A549 (cell line): ENCODE results near the gene GGT5. TPM values are rescaled to one million over a fixed set of nuclear protein-coding genes. Genes with fewer than 3 reads are reported as not detected.
A peak's percentile ranks its signal among the peaks of the same experiment; 100 is the strongest.
"Not testable (repeated sequence)": the region's sequence is repeated elsewhere in the genome, so short reads cannot be mapped to it uniquely, and the experiment has no call there.

Source experiments
- ATAC-seq, 2 experiments: fragments of 200-7000 bp in 1 of 2; fragments of >200 bp in 1 of 2; cut with Nextera tagmentation in 1 of 2; cut with Tn5 transposase in 1 of 2; 3 replicates each; pipeline versions ENCODE4 v1.8.0 to v1.9.1; 2018 to 2020; ENCODE audit warnings: mild to moderate bottlenecking in 1 of 2, moderate library complexity in 1 of 2
- CTCF ChIA-PET: fragments of 300-600 bp; sonication (Branson Sonifier 250); formaldehyde crosslinking; extraction: SDS; loops from one replicate; lab custom pipeline; 2021; ENCODE audit warnings: antibody characterized with exemption, inconsistent platforms; lab: Yijun Ruan, JAX
- POLR2A ChIA-PET: fragments of 350-600 bp; formaldehyde crosslinking; extraction: SDS; loops from one replicate; lab custom pipeline; 2021; ENCODE audit warnings: antibody characterized with exemption, inconsistent platforms; lab: Yijun Ruan, JAX
- DNase-seq, 2 experiments: peaks; one replicate each; pipeline versions ENCODE4 v3.0.0 to v3.0.0-alpha.2; 2011 to 2016; ENCODE audit warnings: low read depth in 1 of 2, low spot score in 1 of 2
- FAIRE-seq: peaks from 2 replicates; lab custom pipeline; 2011; peaks lifted over from hg19 to GRCh38; lab: Jason Lieb, UNC
- H3K27ac ChIP-seq, 2 experiments: fragments of >200 bp; sonication (Bioruptor Twin); formaldehyde crosslinking; 3 replicates each; pipeline ENCODE4 v1.5.1; 2016 to 2017
- H3K4me1 ChIP-seq: fragments of >200 bp; sonication (Bioruptor Twin); formaldehyde crosslinking; 3 replicates; pipeline ENCODE4 v1.6.1; 2016
- H3K4me2 ChIP-seq: fragments of >200 bp; sonication (Bioruptor Twin); formaldehyde crosslinking; 3 replicates; pipeline ENCODE4 v1.6.1; 2016
- H3K4me3 ChIP-seq: fragments of >200 bp; sonication (Bioruptor Twin); formaldehyde crosslinking; 3 replicates; pipeline ENCODE4 v1.5.1; 2016
- H3K9me3 ChIP-seq: fragments of >200 bp; sonication (Bioruptor Twin); formaldehyde crosslinking; 3 replicates; pipeline ENCODE4 v1.6.1; 2016
- CBX2 ChIP-seq: fragments of 200-600 bp; sonication (generic); IDR thresholded peaks from 2 replicates; pipeline ENCODE4 v1.6.1; 2016; ENCODE audit warnings: low read depth, mild to moderate bottlenecking, borderline replicate concordance
- CHD2 ChIP-seq: fragments of 150-350 bp; IDR thresholded peaks from 2 replicates; pipeline ENCODE4 v1.6.1; 2014; ENCODE audit warnings: low read length; ENCODE audit not compliant: partially characterized antibody
- E2F6 ChIP-seq: IDR thresholded peaks from 2 replicates; pipeline ENCODE4 v1.6.1; 2012; ENCODE audit warnings: low read depth, borderline replicate concordance
- EP300 ChIP-seq, 2 experiments: fragments of >200 bp; sonication (Bioruptor Twin); formaldehyde crosslinking; IDR thresholded peaks; 2 replicates in 1 of 2; 3 replicates in 1 of 2; pipeline ENCODE4 v1.6.1; 2016 to 2017
- FOXS1 ChIP-seq: fragments of 250-450 bp; sonication (Bioruptor Pico); IDR thresholded peaks from 2 replicates; pipeline ENCODE4 v1.5.0; 2020; ENCODE audit warnings: mild to moderate bottlenecking, moderate library complexity
- HMGXB4 ChIP-seq: fragments of 250-450 bp; sonication (Bioruptor Pico); IDR thresholded peaks from 2 replicates; pipeline ENCODE4 v1.5.0; 2021; ENCODE audit warnings: mild to moderate bottlenecking, moderate library complexity, borderline replicate concordance
- HOXB13 ChIP-seq: fragments of 250-450 bp; sonication (Bioruptor Pico); IDR thresholded peaks from 2 replicates; pipeline ENCODE4 v1.5.0; 2020; ENCODE audit warnings: low read depth, mild to moderate bottlenecking, moderate library complexity
- NR3C1 ChIP-seq: fragments of >200 bp; sonication (Bioruptor Twin); formaldehyde crosslinking; IDR thresholded peaks from 3 replicates; pipeline ENCODE4 v1.6.1; 2017
- TFCP2L1 ChIP-seq: fragments of 250-450 bp; sonication (Bioruptor Pico); IDR thresholded peaks from 2 replicates; pipeline ENCODE4 v1.5.0; 2021; ENCODE audit warnings: mild to moderate bottlenecking
- TP53 ChIP-seq: fragments of 250-450 bp; sonication (Bioruptor Pico); IDR thresholded peaks from 2 replicates; pipeline ENCODE4 v1.5.0; 2021; ENCODE audit warnings: mild to moderate bottlenecking, moderate library complexity
- ZNF302 ChIP-seq: fragments of 250-450 bp; sonication (Bioruptor Pico); IDR thresholded peaks from 2 replicates; pipeline ENCODE4 v1.9.0; 2021; ENCODE audit warnings: inconsistent platforms, mild to moderate bottlenecking, moderate library complexity
- WGBS: methylation state at CpG from one replicate; pipeline ENCODE4 v1.1.6; 2017; ENCODE audit errors: missing lambda C conversion rate; 5-methylcytosine and 5-hydroxymethylcytosine counted together
- polyA plus RNA-seq, 4 experiments: library from polyadenylated mRNA; depleted of rRNA in 3 of 4; stranded (reverse); fragments of >200 nt; fragmentation: RNase III in 1 of 4; extraction: RNeasy Plus Mini Kit Qiagen cat#74134 plus additional on column Dnase treatment in 1 of 4; gene quantifications; 2 replicates in 3 of 4; 3 replicates in 1 of 4; pipeline ENCODE4 v1.2.3, GENCODE V29; 2011 to 2017

GGT5 gene
- polyA plus RNA-seq, 2 of the 4 experiments (the other 2 are of a cell fraction) = 2.5 to 3.1 TPM

- Histone ChIP-seq H3K9me3 (no peaks in the 10 kb centered on the region), H3K4me2 (peak overlapping the region; percentile 40), H3K4me3 (no peak overlapping the region), H3K27ac (peak overlapping the region; percentile 82 to 100), H3K4me1 (peaks cover 48% of the 10 kb centered on the region)
- POLR2A ChIA-PET = interaction anchor here (0.9 to 1.0 kb wide), 2 partner anchors 40 to 57 kb away, joined by 3 to 6 read pairs; no protein-coding TSS in a partner anchor
- 46% methylated on average over 3 of the region's 6 CpGs for WGBS
- CTCF ChIA-PET = interaction anchor here (0.6 to 2.5 kb wide), 26 partner anchors 10 to 193 kb away, joined by 3 to 61 read pairs (median 4); partner anchors contain the start of gene SUSD2
- FAIRE-seq (no peak), ATAC-seq (peak; percentile 55 to 57; a peak in 5 of 6 replicates), DNase-seq (no peak)
- no peak for TF ChIP-seq NR3C1
- TF ChIP-seq EP300 (IDR thresholded peaks at IDR 0.05) = peak in 1 of 2 experiments; percentile 33; a peak in 1 of 5 replicates
- TF ChIP-seq, all 56 proteins: peak for 1
Observed at GRCh38 chr22:24247011-24247507, 2.2 kb upstream of the GGT5 start.

GRCh38 chr22:24245584-24246561 is 991 bp upstream of the GGT5 start:
- DNase-seq, FAIRE-seq, H3K4me3 ChIP-seq, H3K9me3 ChIP-seq, POLR2A ChIA-PET, ATAC-seq: not testable (repeated sequence)
- peak overlapping the region; percentile 82 to 100 for H3K27ac ChIP-seq
- H3K4me1 ChIP-seq = peaks cover 48% of the 10 kb centered on the region
- H3K4me2 ChIP-seq = peak overlapping the region; percentile 52; the same call in 2 of the 3 replicates
- 57% methylated on average over 5 of the region's 18 CpGs for WGBS
- CTCF ChIA-PET = interaction anchor here (0.6 to 2.5 kb wide), 4 partner anchors 15 to 56 kb away, joined by 3 to 23 read pairs (median 5); no protein-coding TSS in a partner anchor

- ChIA-PET CTCF (interaction anchor here (2.5 kb wide), 1 partner anchor 54 kb away, joined by 23 read pairs; no protein-coding TSS in a partner anchor), POLR2A (no interaction called here)
- DNase-seq (no peak), ATAC-seq (no peak), FAIRE-seq (no peak)
- TF ChIP-seq HOXB13 (CRISPR knock-in tag) = no peak
- TF ChIP-seq TP53 (CRISPR knock-in tag) = no peak
- TF ChIP-seq ZNF302 = no peak
- no peak for TF ChIP-seq FOXS1 (CRISPR knock-in tag)
- no peak for TF ChIP-seq TFCP2L1 (CRISPR knock-in tag)
- TF ChIP-seq E2F6 = no peak
- no peak for TF ChIP-seq HMGXB4 (CRISPR knock-in tag)
- no peak for TF ChIP-seq CBX2
- TF ChIP-seq CHD2 = no peak
- Histone ChIP-seq H3K4me3 (no peak overlapping the region), H3K27ac (peak overlapping the region; percentile 82 to 100; a peak in 5 of 6 replicates), H3K4me1 (peaks cover 48% of the 10 kb centered on the region), H3K9me3 (no peaks in the 10 kb centered on the region), H3K4me2 (peak overlapping the region; percentile 23; the same call in 1 of the 3 replicates)
- 92% methylated on average over 6 of the region's 19 CpGs for WGBS
Observed at GRCh38 chr22:24244144-24244787, 616 bp downstream of the GGT5 start.

- H3K4me3 ChIP-seq, FAIRE-seq, H3K9me3 ChIP-seq, POLR2A ChIA-PET, DNase-seq, ATAC-seq: not testable (repeated sequence)
- 87% methylated on average over 3 of the region's 3 CpGs for WGBS
- Histone ChIP-seq H3K4me1 (peaks cover 48% of the 10 kb centered on the region), H3K4me2 (peak overlapping the region; percentile 39; the same call in 2 of the 3 replicates), H3K27ac (peak overlapping the region; percentile 82 to 100)
- CTCF ChIA-PET = interaction anchor here (1.1 to 3.2 kb wide), 2 partner anchors 21 to 54 kb away, joined by 3 to 26 read pairs; no protein-coding TSS in a partner anchor
Observed at GRCh38 chr22:24243417-24243816, 1.5 kb downstream of the GGT5 start.

GRCh38 chr22:24240985-24241692 is 3.7 kb downstream of the GGT5 start:
- Histone ChIP-seq H3K4me1 (peaks cover 29% of the 10 kb centered on the region), H3K27ac (peak overlapping the region in 1 of 2 experiments; percentile 56; a peak in 4 of 6 replicates)
- 84% methylated on average over 9 of the region's 9 CpGs for WGBS
- DNase-seq, FAIRE-seq, POLR2A ChIA-PET, ATAC-seq, H3K9me3 ChIP-seq, H3K4me3 ChIP-seq, H3K4me2 ChIP-seq: not testable (repeated sequence)
- CTCF ChIA-PET = interaction anchor here (0.6 to 3.2 kb wide), 3 partner anchors 9 to 51 kb away, joined by 3 to 26 read pairs (median 3); no protein-coding TSS in a partner anchor
